Myocyte (in vitro differentiated cells): Measurements from ENCODE around the gene ME3. TPM values are rescaled to one million over a fixed set of nuclear protein-coding genes. Genes with fewer than 3 reads are reported as not detected.
"Not testable (repeated sequence)": the region's sequence is repeated elsewhere in the genome, so short reads cannot be mapped to it uniquely, and the experiment has no call there.

Experiments
- DNase-seq: peaks from one replicate; pipeline ENCODE4 v3.0.0-alpha.2; 2012; ENCODE audit warnings: low read depth
- total RNA-seq: library from RNA; depleted of rRNA; stranded (reverse); fragments of >200 nt; gene quantifications from 2 replicates; pipeline ENCODE4 v1.2.3, GENCODE V29; 2014

The ME3 gene
- total RNA-seq, 1 donor from 2014 or later: 18.9 TPM

- DNase-seq: no peak
Observed at GRCh38 chr11:86666193-86666592, 6.2 kb downstream of the ME3 start.

DNA sequence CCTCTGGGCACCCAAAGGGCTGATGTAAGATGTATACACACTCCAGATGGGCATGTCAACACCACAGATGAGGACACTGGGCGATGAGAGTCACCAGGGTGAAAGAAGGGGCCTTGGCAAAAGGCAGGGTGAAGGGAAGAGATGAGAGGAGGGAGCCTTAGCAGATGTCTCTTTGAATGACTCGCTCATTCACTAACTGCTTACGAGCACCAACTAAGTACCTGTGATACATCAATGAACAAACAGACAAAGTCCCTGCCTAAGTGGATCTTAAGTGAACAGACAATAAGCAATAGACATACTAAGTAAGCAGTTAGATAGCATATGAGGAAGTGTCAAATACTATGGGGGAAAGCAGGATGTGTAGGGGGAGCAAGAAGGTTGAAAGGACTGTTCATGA lies 7.5 kb downstream of the ME3 start:
- DNase-seq: no peak

- no peak for DNase-seq
Observed at GRCh38 chr11:86663761-86664160, 8.7 kb downstream of the ME3 start.

GRCh38 chr11:86663291-86663690 lies 9.1 kb downstream of the ME3 start:
- no peak for DNase-seq

GRCh38 chr11:86660736-86661135 lies 11.7 kb downstream of the ME3 start:
- no peak for DNase-seq

DNA sequence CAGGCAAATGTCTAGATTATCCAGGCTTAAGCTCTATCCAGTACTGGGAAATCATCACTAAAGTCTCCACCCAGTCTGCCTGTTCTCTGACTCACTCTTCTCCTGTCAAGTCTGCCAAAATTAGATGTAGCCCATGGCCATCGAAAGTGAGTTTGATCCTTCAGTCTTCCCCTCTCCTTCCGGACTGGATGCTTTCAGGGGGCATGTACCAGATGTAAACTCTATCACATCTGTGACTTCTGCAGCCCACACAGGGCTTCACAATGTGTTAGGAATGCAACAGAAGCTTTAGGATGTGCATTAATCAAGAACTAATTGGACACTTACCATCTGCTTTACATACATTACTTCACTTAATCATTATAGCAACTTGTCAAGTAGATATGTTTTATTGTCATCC lies 12.3 kb downstream of the ME3 start:
- peak; percentile 60 for DNase-seq

DNA sequence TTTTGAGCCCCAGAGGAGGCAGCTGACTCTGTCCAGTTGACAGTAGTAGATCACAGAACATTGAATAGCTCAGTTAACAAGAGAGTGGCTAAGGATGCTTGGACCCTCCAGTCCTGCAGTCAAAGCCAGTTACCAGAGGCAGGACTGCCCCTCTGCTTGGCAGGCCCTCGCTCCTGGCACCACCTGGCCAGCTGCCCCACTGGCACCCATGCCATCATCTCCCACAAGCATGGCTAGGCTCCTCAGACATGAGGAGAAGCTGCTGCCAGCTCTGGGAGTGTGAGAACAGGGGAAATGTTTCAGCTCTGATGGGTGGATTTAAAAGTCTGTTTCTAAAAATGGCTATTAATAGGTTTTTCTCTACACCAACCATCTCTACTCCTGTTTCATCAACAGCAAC lies 13.9 kb downstream of the ME3 start:
- DNase-seq: peak; percentile 55

GRCh38 chr11:86645212-86645611 lies 27.2 kb downstream of the ME3 start:
- not testable (repeated sequence) for DNase-seq

GRCh38 chr11:86644291-86644690 lies 28.1 kb downstream of the ME3 start:
- no peak for DNase-seq

DNA sequence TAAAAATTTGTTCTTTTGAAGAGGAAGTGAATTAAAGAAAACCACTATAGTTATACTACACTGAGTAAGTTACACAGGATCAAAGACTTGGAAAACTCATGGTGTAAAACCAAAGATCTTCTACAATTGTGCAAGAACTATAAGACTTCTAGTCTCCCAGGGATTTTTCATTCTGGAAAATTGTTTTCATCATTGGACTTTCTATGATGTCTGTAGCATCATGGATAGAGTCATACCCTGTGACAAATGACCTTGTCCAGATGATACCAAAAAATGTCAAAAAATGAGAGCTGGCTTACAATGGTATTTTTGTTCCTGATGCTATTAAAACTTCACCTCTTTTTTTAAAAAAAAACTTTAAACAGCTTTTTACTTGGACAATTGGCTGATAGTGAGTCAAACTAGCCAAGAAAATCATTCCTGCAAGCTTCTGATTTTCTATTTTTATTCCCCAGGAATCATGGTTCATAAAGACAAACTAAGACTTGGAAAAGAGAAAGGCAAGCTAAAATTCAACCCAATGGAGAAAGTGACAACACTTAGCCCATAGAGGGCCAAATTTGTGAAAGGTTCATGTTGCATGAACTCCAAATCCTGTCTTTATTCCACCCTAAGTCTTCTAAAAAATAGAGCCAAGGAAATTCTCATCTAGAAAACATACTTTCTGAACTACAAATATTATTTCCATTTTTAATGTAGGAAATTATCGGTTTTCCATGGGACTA lies 30.7 kb downstream of the ME3 start:
- no peak for DNase-seq

DNA sequence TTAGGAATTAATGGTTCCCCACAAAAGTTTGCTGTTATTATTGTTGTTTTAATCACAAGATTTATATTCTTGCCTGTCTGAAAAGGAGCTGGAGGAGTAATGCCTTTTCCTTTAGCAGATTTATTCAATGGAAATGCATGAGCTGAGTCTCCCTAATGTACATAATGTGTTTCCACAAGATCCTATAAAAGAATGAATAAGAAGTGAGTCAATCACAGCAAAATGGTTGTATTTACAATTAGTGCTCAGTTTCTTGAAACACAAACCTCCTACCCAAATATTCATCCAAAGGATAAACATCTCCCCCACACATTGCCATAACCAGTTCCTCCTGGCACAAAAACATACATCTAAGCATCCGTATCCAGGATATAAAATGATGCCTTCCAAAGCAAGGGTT lies 33.3 kb downstream of the ME3 start:
- no peak for DNase-seq

- DNase-seq: no peak
Observed at GRCh38 chr11:86638673-86639072, 33.7 kb downstream of the ME3 start.

DNA sequence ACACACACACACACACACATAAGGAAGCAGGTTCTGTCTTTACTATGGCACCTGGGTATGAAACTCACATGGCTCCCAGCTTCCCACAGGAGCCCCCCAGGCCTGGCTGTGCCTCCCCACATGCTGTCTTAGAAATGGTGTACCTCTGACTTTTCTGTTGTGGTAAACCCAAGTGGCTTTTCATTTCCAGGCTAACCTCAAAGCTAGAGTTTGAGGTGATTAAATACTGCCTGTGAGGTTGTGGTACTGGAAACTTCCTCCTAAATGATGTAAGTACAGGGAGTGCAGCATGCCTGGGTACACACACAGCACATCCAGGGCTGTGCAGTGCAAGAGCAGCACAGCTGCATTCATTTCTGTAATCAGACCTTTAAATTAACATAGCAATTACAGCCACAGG lies 34.4 kb downstream of the ME3 start:
- peak; percentile 43 for DNase-seq

GRCh38 chr11:86636275-86636674 lies 36.1 kb downstream of the ME3 start:
- DNase-seq: no peak

- DNase-seq: peak; percentile 95
Observed at GRCh38 chr11:86632499-86633269, 39.7 kb downstream of the ME3 start.

- DNase-seq: no peak
Observed at GRCh38 chr11:86630229-86630981, 42.0 kb downstream of the ME3 start.

GRCh38 chr11:86629045-86629706 lies 43.2 kb downstream of the ME3 start:
- DNase-seq: peak; percentile 56

DNA sequence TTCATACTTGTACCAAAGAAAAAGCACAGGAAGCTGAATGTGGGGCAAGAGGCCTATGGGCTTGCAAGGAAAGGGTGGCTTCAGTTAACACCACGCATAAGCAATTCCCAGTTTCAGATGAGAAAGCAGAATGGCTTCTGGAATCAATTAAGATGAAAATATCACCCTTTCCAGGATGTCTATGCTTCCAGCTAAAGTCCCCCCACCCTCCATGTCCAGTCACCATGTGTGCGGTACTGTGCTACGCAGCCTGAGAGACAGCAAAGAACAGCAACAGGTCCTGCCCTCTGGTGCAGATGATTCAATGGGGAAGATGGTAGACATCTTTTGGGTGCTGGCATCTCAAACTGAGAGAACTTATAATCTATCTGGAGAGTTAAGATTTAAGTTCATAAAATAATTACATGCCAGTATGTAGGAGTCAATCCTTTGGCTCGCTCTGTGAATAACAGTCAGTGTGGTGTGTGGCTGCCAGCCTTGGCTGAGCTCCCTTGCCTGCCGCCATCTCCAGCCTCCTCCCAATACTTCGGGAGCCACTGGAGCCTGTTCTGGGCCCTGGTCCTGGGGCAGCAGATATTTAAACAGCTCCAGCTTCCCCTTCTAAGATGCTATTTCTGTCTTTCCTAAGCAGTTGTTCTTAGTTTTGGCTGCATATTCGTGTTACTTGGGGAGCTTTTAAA lies 44.5 kb downstream of the ME3 start:
- DNase-seq: no peak

DNA sequence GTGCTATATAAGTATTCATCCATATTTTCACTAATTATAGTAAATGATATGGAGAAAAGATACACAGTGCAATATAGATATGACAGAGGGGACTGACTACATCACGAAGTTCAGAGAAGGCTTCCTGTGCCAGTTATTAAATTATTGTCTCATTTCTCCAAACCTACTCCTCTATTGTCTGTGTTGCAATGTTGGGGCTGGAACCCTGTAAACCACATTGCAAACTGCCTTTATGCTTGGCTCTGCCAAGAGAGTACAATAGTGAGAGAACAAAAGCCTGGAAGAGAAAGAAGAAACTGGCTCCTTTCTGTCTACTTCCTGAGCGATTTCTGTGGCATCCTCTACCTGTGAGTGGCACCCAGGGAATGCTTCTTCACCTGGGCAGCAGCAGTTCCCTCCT lies 46.4 kb downstream of the ME3 start:
- no peak for DNase-seq

DNA sequence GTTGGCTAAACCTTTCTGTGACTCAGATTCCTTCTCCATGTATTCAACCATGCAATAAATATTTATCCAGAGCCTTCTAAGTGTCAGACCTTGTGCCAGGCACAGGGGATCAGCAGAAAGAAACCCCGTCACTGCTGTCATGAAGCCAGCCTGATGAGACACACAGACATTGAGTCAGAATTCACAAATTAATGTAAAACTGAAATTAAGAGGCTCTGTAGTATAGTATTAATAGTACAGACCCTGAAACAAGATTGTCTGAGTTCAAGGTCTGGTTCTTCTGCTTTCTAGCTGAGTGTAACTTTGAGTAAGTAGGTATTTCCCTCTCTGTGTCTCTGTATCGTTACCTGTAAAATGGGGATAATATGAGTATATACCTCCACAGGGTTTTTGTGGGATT lies 46.9 kb downstream of the ME3 start:
- no peak for DNase-seq

GRCh38 chr11:86624366-86624765 lies 48.0 kb downstream of the ME3 start:
- no peak for DNase-seq
